HEK293 (cell line): Measurements from ENCODE around the gene LYZL1.
"Not testable (repeated sequence)": the region's sequence is repeated elsewhere in the genome, so short reads cannot be mapped to it uniquely, and the experiment has no call there.

Experiments used
- CTCF ChIP-seq: fragments of 450-650 bp; formaldehyde crosslinking; IDR thresholded peaks from 2 replicates; pipeline ENCODE4 v1.5.1; 2016; ENCODE audit warnings: missing biosample characterization, missing genetic modification characterization
- ZNF211 ChIP-seq: fragments of 450-650 bp; formaldehyde crosslinking; IDR thresholded peaks from 2 replicates; pipeline ENCODE4 v1.5.1; 2016; ENCODE audit warnings: low read depth, missing biosample characterization, missing genetic modification characterization
- ZNF24 ChIP-seq: fragments of 450-650 bp; formaldehyde crosslinking; IDR thresholded peaks from 2 replicates; pipeline ENCODE4 v1.5.1; 2016; ENCODE audit warnings: missing biosample characterization, missing genetic modification characterization
- TF ChIP-seq, protein P1 (sequence below): fragments of 450-650 bp; formaldehyde crosslinking; IDR thresholded peaks from 2 replicates; pipeline ENCODE4 v1.5.1; 2016; ENCODE audit warnings: missing biosample characterization, missing genetic modification characterization

DNA sequence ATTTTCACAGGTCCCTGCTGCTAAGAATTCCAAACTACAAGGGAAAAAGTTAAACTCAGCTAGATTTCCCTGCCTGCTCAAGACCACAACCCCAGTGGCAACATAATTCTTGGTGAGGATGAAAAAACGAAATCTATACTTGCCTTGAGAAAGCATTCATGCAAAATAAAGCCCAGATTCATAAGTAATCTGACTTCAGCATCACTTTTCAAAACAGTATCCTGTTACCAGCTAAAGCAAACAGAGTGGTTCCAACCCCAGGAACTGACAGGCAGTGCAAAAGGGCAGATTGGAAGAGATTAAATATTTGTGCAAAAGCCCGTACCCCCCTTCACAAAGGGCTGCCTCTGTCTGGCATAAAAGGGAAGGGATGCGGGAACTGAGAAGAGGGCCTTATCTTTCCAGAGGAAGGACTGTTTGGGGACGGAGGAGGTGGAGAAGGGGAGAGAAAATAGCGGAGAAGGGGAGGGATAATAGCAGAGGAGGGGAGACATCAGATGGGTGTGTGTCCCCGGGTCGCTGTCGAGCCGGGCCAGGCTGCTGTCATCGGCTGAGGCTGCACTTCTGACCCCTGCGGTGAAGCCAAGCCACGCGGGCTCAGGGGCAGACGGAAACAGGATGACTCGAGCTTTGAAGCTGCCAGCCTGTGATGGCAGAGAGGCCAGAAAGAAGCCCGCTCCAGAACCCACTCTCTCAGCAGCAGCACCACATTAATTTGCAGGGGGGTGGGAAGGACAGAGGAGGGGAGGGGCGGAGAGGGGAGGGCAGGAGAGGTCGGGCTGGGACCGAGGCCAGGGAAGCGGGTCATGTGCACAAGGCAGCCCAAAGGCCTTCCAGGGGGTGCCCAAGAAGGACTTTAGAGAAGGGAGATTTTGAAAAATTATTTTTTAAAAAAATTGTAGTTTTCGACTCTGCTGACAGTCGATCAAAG is 29.5 kb downstream of the LYZL1 start:
- TF ChIP-seq ZNF211; CTCF (tag by site-specific recombination); ZNF24 (tag by site-specific recombination): not testable (repeated sequence)
- TF ChIP-seq, protein P1, sequence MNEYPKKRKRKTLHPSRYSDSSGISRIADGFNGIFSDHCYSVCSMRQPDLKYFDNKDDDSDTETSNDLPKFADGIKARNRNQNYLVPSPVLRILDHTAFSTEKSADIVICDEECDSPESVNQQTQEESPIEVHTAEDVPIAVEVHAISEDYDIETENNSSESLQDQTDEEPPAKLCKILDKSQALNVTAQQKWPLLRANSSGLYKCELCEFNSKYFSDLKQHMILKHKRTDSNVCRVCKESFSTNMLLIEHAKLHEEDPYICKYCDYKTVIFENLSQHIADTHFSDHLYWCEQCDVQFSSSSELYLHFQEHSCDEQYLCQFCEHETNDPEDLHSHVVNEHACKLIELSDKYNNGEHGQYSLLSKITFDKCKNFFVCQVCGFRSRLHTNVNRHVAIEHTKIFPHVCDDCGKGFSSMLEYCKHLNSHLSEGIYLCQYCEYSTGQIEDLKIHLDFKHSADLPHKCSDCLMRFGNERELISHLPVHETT (tag by site-specific recombination) = not testable (repeated sequence)
